GM21381 (cell line): Measurements from ENCODE around the gene ACSL5.
"Not testable (repeated sequence)": the region's sequence is repeated elsewhere in the genome, so short reads cannot be mapped to it uniquely, and the experiment has no call there.

Experiments used
- ATAC-seq: cut with Tn5 transposase; IDR thresholded peaks from one replicate; pipeline ENCODE4 v1.9.1; 2021; ENCODE audit warnings: mild to moderate bottlenecking, moderate library complexity; ENCODE audit not compliant: unreplicated experiment

ACSL5 gene

DNA sequence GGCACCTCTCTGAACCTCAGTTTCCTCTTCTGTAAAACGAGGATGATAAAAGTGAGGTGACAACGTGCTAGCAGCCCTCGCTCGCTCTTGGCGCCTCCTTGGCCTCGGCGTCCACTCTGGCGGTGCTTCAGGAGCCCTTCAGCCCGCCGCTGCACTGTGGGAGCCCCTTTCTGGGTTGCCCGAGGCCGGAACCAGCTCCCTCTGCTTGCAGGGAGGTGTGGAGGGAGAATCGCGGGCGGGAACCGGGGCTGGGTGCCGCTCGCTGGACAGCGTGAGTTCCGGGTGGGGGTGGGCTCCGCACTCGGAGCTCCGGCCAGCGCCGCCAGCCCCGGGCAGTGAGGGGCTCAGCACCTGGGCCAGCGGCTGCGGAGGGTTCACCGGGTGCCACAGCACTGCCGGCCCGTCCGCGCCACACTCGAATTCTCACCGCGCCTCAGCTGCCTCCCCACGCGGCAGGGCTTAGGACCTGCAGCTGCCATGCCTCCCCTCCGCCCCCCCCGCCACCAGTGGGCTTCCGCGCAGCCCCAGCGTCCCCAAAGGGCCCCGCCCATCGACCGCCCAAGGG, 24.3 kb upstream of the ACSL5 start:
- no peak for ATAC-seq

- ATAC-seq: no peak
Observed at GRCh38 chr10:112351146-112351545, 22.8 kb upstream of the ACSL5 start.

GRCh38 chr10:112352044-112352443, 21.9 kb upstream of the ACSL5 start:
- no peak for ATAC-seq

- no peak for ATAC-seq
Observed at GRCh38 chr10:112353046-112353445, 20.9 kb upstream of the ACSL5 start.

DNA sequence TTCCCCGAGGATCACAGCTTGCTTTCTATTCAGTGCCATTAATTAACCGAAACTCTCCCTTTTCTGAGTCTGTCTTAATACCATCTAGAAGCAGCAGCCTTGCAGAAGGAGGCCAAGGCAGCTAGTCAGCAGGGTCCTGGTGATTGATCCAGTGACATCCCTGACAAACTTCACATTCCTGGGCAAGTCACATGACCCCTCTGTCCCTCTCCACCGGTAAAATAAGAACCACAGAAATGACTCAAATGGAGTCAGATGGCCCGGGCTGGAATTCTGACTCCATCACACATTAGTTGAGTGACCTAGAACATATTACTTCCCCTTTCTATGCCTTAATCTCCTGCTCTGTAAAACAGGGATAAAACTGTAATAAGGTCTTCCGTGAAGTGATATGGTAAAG, 17.2 kb upstream of the ACSL5 start:
- ATAC-seq: no peak

- ATAC-seq: no peak
Observed at GRCh38 chr10:112359606-112360307, 14.2 kb upstream of the ACSL5 start.

DNA sequence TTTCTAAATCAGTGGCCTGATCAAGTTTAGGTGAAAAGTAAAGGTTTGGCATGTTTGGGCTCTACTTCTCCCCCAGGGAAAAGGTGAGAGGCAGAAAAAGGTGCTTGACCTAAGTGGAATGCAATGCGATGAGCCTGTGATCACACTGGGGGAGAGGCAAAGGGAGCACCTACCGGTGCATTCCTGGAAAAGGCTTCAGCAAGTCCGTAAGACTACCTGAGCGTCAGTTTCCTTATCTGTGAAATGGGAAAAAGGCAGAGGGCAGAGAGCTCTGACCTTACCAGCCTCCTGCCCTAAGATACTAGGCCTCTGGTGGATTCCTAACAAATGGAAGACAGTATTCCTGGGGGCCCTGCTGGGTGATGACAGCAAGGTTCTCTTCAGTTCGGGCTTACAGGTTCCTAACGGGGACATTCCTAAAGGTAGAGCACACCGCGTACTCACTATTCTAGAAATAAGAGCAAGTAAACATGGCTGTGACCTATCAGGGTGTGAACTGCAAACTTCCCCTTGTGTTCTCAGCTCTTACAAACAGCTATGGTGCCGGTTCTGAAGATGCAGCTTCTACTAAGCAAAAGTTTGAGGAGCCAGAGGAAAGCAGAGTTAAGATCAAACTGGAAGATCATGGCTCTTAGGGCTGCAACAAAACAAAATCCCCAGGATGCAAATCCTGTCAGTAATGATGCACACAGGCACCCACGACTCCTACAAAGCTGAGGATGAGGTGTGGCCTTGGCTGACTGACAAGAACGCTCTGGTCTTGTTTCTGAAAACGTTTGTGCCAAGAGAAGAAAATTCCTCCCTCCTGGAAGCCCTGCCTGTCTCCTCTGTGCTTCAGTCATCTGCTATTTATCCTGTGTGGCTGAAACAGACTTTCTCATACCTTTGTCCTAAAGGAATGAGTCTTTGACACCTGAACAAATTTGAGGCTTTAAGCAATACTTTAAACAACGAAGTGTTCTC, 13.3 kb upstream of the ACSL5 start:
- no peak for ATAC-seq

DNA sequence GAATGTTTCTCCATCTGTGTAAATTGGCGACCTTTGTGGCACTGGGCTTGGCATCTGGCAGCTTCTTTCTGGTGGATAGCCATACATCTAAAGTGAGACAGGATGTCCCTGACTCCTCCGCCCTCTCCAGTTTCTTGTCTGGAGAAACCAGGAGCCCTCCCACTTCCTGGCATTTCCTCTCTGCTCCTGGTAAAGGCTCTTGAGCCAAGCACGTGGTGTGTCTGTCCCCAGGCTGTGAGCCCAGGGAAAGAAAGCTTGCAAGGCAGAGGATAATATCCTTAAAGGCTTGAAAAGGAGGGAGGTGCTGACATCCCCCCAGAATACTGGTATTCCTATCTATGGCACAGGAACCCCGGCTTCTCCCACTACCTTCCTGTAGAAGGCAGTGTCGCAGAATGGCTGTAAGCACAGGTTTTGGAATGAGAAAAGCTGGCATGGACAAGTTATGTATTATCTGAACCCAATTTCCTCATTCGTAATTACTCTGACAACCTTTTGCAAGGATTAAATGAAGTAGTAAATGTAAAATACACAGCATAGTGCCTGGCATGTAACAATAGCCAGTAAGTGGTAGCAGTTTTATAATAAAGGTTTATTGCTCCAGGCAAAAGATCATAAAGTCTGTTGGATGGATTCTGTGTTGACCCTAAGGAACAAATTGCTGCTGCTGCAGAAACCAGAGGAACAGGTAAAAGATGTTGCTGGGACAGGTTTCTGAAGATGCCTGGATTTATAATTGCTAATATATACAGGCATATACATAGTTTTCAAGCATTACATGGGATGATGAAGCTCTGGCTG, 11.8 kb upstream of the ACSL5 start:
- ATAC-seq: no peak

GRCh38 chr10:112362833-112363232, 11.1 kb upstream of the ACSL5 start:
- ATAC-seq: no peak

DNA sequence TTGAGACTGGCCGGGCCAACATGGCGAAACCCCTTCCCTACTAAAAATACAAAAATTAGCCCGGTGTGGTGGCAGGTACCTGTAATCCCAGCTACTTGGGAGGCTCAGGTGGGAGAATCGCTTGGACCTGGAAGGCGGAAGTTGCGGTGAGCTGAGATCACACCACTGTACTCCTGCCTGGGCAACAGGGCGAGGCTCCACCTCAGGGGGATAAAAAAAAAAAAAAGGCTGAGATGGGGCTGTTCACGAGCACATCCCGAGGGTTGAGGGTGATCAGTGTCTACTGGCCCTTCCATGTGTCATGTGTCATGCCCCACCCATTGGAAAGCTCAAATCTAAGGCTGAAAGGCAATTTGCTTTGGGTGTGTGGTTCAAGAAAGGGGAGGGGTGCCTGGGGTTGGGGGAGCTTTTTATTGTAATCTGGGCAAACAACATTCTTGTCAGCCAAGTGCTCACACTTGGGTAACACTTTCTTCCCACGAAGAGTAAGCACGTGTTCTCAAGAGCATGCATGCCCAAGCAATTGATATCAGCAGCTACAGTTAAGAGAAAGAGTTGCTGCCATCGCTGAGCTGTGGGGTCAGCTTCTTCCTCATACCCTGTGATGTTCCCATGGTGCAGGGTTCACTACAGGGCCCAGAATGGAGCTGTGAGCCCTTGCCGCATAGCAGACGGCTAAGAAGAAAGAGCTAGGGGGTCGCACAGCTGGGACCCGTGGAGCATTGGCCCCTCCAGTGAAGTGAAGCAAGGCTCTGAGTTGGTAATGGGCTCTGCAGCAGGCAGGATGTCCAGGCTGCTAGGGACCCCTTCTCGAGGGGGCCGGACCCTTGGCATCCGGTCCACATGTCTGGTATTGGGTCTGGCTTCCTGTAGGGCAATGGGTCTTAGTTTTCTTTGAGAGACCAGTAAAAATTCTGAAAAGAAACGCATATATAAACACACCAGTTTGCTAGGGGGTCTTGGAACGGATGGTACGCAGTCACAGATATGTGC, 9.9 kb upstream of the ACSL5 start:
- no peak for ATAC-seq

GRCh38 chr10:112365014-112365432, 8.9 kb upstream of the ACSL5 start:
- no peak for ATAC-seq

DNA sequence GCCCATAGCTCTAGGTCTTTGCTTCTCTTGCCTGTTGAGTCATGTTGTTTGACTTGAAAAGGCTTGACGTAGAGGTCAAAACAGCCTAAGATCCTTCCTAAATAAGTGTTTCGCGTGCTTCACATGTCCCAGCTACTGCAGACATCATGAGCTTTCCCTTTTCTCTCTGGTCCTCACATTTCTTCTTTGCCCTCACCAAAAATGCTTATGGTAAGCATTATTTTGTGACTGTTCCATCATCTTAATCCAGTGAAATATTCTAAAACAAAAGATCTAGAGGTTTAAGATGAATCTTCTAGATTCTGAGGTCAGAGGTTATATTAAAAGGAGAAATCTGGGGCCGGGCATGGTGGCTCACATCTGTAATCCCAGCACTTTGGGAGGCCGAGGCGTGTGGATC, 8.5 kb upstream of the ACSL5 start:
- no peak for ATAC-seq

DNA sequence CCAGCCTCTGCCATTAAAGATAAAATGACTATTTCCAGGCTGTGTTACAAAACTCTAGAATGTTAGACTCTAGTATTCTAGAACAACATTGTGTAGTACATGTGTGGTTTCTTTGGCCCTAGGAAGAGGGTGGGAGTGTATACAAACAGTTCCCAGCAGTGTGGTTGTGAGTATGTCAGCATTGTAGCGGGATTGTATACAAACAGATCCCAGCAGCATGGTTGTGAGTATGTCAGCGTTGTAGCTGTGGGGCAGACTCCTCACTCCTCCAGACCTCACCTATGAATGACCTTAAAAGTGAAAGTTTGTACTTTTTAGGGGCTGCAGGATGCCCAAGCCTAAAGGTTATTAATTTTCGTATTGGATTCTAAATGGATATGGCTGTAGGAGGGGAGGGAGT, 6.9 kb upstream of the ACSL5 start:
- no peak for ATAC-seq

- ATAC-seq: no peak
Observed at GRCh38 chr10:112367516-112367915, 6.4 kb upstream of the ACSL5 start.

DNA sequence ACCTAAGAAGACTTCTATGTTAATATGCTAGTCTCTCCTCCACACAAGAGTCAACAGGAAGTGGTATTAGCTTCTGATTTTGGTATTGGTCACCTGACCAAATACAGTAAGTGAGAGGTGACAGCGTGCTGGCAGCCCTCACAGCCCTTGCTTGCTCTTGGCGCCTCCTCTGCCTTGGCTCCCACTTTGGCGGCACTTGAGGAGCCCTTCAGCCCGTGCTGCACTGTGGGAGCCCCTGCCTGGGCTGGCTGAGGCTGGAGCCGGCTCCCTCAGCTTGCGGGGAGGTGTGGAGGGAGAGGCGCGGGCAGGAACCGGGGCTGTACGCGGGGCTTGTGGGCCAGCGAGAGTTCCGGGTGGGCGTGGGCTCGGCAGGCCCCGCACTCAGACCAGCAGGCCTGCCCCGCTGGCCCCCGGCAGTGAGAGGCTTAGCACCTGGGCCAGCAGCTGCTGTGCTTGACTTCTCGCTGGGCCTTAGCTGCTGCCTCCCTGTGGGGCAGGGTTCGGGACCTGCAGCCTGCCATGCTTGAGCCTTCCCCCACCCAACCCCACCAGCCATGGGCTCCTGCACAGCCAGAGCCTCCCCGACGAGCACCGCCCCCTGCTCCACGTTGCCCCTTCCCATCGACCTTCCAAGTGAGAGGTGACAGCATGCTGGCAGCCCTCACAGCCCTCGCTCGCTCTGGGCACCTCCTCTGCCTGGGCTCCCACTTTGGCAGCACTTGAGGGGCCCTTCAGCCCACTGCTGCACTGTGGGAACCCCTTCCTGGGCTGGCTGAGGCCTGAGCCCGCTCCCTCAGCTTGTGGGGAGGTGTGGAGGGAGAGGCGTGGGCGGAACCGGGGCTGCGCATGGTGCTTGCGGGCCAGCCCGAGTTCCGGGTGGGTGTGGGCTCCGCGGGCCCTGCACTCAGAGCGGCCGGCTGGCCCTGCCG, 4.2 kb upstream of the ACSL5 start:
- ATAC-seq: peak; percentile 94

DNA sequence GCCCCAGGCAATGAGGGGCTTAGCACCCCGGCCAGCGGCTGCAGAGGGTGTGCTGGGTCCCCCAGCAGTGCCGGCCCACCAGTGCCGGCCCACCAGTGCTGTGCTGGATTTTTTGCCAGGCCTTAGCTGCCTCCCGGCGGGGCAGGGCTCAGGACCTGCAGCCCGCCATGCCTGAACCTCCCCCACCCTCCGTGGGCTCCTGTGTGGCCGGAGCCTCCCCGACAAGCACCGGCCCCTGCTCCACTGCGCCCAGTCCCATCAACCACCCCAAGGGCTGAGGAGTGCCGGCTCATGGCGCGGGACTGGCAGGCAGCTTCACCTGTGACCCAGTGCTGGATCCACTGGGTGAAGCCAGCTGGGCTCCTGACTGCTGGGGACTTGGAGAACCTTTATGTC, 3.5 kb upstream of the ACSL5 start:
- ATAC-seq: no peak

DNA sequence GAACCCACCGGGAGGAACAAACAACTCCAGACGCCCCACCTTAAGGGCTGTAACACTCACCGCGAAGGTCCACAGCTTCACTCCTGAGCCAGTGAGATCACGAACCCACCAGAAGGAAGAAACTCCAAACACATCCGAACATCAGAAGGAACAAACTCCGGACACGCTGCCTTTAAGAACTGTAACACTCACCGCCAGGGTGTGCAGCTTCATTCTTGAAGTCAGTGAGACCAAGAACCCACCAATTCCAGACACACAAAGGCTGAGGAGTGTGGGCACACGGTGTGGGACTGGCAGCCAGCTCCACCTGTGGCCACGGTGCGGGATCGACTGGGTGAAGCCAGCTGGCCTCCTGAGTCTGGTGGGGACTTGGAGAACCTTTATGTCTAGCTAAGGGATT, 2.6 kb upstream of the ACSL5 start:
- ATAC-seq: not testable (repeated sequence)

DNA sequence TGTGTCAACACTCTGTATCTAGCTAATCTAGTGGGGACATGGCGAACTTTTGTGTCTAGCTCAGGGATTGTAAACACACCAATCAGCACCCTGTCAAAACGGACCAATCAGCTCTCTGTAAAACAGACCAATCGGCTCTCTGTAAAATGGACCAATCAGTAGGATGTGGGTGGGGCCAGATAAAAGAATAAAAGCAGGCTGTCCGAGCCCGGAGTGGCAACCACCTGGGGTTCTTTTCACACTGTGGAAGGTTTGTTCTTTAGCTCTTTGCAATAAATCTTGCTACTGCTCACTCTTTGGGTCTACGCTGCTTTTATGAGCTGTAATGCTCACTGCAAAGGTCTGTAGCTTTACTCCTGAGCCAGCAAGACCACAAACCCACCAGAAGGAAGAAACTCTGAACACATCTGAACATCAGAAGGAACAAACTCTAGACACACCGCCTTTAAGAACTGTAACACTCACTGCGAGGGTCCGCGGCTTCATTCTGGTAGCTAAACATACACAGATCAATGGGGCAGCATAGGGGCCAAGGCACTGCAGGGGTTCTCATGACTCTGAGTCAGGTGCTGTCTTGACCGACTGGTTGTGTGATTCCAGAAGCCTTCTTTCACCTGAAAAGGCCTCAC, 1.6 kb upstream of the ACSL5 start:
- not testable (repeated sequence) for ATAC-seq
